ENCODE data around the gene EIF4G3.

DNA sequence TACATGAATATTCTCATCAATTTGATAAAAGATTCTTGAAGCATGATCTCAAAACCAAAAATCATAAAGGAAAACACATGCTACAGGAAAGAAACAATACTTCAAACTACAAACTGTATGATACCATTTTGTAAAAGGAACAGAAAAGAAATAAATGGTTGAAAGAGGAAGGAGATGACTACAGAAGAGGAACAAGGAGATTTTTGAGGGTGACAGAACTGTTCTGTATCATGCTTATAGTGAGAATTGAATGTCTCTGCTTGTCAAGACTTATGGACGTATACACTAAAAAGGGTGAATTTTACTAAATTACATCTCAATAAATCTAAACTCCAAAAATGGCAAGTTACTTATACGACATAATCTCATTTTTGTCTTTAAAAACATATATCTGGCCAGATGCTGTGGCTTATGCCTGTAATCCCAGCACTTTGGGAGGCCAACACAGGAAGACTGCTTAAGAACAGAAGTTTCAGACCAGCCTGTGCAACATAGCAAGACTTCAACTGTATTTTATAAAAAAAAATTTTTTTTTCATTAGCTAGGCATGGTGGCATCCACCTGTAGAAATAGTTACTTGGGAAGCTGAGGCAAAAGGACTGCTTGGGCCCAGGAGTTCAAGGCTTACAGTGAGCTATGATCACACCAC is 125.4 kb downstream of the EIF4G3 start:
- TF ChIP-seq, protein P1, sequence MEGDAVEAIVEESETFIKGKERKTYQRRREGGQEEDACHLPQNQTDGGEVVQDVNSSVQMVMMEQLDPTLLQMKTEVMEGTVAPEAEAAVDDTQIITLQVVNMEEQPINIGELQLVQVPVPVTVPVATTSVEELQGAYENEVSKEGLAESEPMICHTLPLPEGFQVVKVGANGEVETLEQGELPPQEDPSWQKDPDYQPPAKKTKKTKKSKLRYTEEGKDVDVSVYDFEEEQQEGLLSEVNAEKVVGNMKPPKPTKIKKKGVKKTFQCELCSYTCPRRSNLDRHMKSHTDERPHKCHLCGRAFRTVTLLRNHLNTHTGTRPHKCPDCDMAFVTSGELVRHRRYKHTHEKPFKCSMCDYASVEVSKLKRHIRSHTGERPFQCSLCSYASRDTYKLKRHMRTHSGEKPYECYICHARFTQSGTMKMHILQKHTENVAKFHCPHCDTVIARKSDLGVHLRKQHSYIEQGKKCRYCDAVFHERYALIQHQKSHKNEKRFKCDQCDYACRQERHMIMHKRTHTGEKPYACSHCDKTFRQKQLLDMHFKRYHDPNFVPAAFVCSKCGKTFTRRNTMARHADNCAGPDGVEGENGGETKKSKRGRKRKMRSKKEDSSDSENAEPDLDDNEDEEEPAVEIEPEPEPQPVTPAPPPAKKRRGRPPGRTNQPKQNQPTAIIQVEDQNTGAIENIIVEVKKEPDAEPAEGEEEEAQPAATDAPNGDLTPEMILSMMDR (IDR thresholded peaks at IDR 0.05) = no peak
- TF ChIP-seq EP300 (IDR thresholded peaks at IDR 0.05) = no peak
